Measurements from ENCODE around the gene RTP4.

DNA sequence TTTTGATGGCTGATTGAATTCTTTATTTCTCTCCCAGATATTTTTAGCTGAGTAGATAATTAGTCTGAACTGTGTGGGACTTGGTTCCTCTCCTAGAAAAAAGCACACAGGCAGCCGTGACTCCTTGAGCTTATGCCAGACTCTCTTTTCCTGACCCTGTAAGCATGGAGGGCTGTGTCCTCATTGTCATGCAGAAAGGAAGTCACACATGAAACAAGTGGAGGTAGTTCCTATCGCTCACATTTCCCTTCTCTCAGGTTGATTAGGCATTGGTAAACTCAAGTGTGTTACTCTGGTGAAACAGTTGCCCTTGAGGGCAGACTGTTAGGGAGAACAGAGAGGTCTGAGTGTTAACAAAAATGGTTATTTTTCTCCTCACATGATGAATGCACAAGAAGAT is 6.3 kb upstream of the RTP4 start:
- TF ChIP-seq, protein P1, sequence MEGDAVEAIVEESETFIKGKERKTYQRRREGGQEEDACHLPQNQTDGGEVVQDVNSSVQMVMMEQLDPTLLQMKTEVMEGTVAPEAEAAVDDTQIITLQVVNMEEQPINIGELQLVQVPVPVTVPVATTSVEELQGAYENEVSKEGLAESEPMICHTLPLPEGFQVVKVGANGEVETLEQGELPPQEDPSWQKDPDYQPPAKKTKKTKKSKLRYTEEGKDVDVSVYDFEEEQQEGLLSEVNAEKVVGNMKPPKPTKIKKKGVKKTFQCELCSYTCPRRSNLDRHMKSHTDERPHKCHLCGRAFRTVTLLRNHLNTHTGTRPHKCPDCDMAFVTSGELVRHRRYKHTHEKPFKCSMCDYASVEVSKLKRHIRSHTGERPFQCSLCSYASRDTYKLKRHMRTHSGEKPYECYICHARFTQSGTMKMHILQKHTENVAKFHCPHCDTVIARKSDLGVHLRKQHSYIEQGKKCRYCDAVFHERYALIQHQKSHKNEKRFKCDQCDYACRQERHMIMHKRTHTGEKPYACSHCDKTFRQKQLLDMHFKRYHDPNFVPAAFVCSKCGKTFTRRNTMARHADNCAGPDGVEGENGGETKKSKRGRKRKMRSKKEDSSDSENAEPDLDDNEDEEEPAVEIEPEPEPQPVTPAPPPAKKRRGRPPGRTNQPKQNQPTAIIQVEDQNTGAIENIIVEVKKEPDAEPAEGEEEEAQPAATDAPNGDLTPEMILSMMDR (conservative IDR thresholded peaks at IDR 0.05; ENCODE audit: low read length): no peak
- TF ChIP-seq EZH2phosphoT487 (IDR thresholded peaks at IDR 0.05; ENCODE audit: borderline replicate concordance): no peak
